ENCODE results near the gene RPS2.
"Not testable (repeated sequence)": the region's sequence is repeated elsewhere in the genome, so short reads cannot be mapped to it uniquely, and the experiment has no call there.

RPS2 gene

GRCh38 chr16:1942810-1943726, 21.6 kb downstream of the RPS2 start, which contains the start of gene MSRB1:
TSS of gene MSRB1 (minus strand) at chr16:1943199. CDS start at chr16:1943156, 43 bp downstream.
- peak; percentile 97 to 100 (median 100) for DNase-seq (ENCODE audit: low read depth in 4 of 4, low spot score in 1 of 4)

DNA sequence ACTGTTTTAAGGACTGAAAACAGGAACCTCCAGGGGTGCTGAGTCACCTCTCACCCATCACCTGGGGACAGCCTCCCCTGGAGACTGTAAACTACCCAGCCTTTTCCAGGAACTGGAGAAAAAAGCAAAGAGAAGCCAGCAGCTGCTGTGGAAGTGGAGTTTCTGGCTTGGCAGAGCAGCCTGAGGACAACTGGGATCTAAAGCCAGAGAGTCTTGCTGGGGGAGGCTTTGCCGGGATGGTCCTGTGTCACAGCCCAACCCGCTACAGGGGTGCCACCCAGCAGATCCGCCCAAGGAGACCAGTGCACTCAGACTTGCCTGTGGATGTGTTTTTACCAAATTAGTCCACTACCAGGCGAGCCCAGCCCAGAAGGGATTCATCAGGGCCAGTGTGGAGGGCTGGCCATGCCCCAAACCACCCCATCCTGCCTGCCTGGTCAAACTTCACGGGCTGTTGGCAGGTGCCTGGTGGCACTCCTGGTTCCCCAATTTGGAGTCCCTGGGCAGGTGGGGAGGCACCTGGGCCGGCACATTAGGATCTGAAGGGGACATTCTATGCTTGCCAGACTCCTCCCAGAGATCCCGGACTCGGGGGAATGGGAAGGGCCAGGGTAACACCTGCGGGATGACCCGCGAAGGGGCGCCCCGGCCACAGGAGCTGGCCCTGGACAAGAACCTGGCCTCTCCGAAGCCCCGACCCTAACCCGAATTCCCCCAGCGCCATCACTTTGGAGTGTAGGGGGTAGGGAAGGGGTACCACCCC, 22.4 kb downstream of the RPS2 start:
- no peak for DNase-seq (ENCODE audit: low read depth in 4 of 4, low spot score in 1 of 4)

- DNase-seq (ENCODE audit: low read depth in 4 of 4, low spot score in 1 of 4), result no peak
These were observed 23.2 kb downstream of the RPS2 start for GRCh38 chr16:1941162-1942046.

DNA sequence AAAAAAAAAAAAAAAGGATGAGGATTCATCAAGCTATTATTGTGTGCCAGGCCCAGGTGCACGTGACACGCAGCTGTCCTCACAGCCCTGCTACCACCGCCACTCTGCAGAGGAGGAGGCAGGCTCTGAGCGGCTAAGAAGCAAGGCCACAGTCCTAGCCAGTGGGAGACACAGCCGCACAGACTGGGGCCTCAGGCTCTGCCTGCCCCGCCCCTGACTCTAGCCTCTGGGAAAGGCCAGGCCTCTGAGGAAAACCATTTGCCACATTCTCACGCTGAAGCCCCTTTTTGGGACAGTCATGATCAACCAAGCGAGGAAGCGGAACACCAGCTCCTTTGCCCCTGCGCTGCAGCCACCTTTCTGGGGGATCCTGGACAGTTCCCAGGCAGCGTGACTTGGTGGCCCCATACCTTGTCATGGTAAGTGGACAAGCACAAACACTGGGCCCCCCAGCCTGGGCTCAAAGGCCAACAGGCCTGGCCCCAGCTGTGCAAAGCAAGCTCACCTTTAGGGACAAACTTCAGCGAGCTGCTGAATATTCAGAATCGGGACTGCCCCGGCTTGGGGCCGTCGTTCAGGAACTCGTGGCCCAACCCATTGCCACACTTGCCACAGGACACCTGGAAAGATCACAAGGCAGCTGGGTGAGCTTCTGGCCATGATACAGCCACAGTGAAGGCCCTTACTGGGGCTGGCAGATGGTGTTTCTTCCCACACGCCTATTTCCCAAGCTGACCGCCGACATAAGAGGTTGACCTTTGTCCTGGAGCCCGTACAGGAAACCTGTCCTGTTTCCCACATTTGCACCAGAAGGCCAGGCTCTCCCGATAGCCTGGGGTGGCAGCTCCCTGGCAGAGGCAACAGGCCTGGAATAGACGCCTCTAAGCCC, 24.1 kb downstream of the RPS2 start:
- no peak for DNase-seq (ENCODE audit: low read depth in 4 of 4, low spot score in 1 of 4)

- DNase-seq (ENCODE audit: low read depth in 4 of 4, low spot score in 1 of 4), result not testable (repeated sequence)
These were observed 24.8 kb downstream of the RPS2 start for GRCh38 chr16:1939833-1940232.

DNA sequence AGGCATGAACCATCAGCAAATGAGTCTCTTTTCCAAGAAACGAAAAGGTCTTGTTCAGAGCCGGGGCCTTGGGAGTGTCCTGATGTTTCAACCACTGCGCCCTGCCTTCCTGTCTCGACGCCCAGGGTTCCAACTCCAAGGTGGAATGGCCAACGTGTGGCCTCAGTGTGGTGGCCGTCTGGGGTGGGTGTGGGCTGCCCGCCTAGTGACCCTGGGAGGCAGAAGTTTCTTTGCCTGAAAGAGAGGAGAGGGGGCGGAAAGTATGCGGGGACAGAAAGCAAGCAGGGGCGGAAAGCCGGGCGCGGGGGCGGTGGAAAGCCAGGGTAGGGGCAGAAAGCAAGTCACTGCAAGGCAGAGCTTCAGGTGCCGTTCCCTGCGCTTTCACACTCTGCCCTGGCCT, 25.7 kb downstream of the RPS2 start:
- no peak for DNase-seq (ENCODE audit: low read depth in 4 of 4, low spot score in 1 of 4)

DNA sequence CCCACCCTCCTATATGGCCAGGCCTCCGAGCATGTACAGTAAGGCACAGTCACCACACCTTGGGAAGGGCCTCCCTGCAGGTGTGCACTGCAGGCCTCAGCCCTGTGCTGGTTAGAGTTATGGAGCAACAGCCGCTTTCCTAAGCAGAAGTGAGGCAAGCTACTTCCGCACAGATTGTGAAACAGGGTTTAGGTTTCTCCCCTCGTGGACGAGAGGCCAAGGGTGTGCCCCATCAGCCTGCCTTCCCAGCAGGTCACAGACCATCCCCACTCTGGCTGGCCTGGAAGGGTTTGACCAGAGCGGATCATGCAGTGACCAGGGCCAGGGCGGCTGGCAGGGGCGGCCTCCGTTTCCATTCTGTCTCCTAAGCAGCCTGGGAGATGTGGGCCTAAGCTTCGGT, 26.3 kb downstream of the RPS2 start:
- DNase-seq (ENCODE audit: low read depth in 4 of 4, low spot score in 1 of 4), result no peak

DNA sequence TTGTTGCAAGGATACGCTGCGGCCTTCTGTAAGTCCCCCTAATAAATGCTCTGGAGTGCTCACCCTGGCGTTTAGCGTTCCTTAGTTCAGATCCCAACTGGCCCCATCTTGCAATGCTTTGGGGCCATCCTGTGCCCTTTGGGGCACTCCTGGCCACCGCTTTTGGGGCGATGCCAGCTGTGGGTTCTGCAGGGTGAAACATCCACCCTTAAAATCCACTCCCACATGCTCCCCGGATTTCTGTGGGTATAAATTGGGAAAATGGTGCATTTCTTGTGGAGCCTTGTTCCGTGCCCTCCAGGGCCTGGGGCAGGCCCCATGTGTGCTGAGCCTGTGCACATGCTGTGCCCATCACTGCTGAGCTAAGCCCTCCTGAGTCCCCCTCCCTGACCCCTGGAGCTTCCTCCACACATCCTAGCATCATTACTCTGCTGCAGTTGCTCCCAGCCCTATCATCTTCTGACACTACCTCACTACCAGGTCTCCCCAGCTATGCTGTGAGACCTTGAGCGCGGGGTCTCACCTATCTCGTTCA, 27.6 kb downstream of the RPS2 start:
- no peak for DNase-seq (ENCODE audit: low read depth in 4 of 4, low spot score in 1 of 4)

DNA sequence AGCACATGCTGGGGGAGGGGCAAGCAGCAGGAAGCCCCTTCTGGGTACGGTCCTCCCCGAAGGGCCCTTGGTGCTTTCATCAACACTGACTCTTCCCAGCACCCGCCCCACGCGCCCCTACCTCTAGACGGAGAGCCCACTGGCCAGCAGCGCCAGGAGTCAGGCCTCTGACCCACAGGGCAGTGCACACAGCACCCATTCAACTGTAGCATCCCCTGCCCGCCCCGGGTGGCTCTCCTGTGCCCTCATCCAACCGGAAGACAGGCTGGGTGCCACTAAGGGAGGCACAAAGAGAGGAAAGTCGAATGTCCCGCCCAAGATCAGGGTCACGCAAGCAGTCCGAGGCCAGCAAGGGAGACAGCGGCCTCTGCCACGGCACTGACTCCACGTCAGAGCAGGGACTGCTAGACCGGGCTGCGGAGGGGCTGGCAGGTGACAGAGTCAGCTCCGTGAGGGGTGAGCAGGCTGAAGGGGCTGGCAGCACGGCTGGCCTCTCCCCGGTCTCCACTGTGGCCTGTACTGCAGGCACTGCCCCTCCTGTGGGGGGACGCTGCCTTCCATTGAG, 31.4 kb downstream of the RPS2 start:
- DNase-seq (ENCODE audit: low read depth in 4 of 4, low spot score in 1 of 4), result no peak

- no peak for DNase-seq (ENCODE audit: low read depth in 4 of 4, low spot score in 1 of 4)
These were observed 32.3 kb downstream of the RPS2 start for GRCh38 chr16:1932050-1933028.

DNA sequence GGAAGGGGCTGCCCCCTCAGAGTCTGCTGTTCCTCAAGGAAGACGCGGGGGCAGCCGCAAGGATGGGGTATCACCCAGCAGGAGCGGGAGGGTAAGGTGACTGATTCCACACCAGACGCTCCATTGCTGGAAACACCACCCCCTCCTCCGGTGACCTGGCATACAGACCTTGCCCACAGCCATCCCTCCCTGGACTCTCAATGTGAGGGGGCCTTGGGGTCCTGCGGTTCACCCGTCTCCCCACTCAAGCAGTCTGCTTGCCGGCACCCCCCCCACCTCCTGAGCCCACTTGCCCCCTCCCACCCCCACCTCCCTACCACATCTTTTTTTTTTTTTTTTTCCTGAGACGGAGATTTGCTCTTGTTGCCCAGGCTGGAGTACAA, 34.3 kb downstream of the RPS2 start:
- no peak for DNase-seq (ENCODE audit: low read depth in 4 of 4, low spot score in 1 of 4)

DNA sequence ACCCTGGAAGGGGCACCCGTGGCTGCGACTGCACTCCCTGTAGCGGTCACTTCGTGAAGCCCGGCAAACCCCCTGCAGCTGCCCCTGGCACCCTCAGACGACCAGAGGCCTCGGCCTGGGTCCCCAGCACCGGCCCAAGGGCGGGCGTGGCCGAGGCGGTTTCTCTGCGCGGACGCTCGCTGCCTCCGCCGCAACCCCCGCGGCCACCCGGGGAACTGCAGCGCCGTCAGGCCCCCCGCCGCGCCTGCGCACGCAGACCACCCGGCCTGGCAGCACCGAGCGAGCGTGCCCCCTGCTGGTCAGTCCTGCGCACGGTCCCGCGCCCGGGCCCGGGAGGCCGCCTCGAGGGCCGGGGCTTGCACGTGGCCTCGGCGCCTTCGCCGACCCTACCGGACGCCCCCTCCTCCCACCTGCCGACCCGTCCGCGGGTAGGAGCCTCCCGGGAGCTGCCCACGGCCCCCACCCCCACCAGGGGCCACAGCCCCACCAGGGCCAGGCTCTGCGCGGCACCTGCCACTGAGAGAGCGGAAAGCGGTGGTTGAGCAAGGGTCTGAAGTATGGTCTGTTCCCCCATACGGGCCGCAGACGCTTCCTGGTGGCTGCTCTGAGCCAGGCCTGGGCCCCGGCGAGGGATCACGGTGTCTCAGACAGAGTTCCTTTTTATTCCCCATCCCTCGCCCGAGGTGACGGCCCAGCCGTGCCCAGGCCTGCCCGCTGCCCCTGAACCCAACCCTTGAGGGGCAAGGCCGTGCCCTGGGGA, 34.9 kb downstream of the RPS2 start:
- peak; percentile 88 to 97 (median 92) for DNase-seq (ENCODE audit: low read depth in 4 of 4, low spot score in 1 of 4)

- no peak for DNase-seq (ENCODE audit: low read depth in 4 of 4, low spot score in 1 of 4)
These were observed 35.5 kb downstream of the RPS2 start for GRCh38 chr16:1929105-1929504.

GRCh38 chr16:1926271-1926670, 38.4 kb downstream of the RPS2 start:
- DNase-seq (ENCODE audit: low read depth in 4 of 4, low spot score in 1 of 4), result no peak

DNA sequence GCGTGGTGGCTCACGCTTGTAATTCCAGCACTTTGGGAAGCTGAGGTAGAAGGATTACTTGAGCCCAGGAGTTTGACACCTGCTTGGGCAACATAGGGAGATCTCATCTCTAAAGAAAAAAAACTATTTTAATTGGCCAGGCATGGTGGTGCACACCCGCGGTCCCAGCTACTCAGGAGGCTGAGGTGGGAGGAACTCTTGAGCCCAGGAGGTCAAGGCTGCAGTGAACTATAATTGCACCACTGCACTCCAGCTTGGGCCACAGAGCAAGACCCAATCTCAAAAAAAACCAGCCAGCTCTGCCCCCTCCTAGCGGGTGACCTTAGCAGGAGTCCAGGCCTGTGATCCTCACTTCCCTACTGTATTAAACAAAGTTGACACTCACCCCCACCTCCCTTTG, 40.5 kb downstream of the RPS2 start:
- no peak for DNase-seq (ENCODE audit: low read depth in 4 of 4, low spot score in 1 of 4)

DNA sequence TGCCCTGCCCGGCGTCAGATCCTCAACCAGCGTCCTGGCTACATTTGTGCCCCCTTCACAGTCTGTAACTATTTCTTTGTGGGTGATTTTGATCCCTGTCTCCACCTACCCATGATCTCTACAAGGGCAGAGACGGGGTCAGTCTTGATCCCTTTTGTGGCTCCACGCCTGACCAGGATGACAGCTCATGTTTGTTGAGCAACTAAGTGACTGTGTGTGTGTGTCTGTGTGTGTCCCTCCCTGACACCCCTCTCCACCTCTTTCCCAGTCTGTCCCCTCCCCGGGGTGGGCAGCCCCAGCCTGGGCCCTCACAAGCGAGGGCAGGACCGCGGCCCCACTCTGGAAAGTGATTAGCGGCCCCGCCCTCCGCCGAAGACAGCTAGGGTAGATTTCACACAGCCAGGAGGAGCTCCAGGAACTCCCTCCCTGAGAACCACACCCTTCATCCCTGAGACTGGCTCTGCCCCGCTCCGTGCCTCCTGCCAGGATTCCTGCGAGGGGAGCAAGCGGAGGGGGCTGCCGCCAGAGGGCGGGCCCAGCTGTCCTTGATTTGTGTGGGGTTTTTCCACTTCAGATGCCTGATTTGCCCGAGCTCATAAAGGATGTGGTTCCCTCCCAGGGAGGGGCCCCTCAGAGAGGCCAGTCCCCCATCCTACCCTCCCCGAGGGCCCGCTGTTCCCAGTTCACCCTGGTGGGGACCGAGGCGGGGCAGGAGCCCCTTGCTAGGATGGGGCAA, 41.2 kb downstream of the RPS2 start:
- no peak for DNase-seq (ENCODE audit: low read depth in 4 of 4, low spot score in 1 of 4)

DNA sequence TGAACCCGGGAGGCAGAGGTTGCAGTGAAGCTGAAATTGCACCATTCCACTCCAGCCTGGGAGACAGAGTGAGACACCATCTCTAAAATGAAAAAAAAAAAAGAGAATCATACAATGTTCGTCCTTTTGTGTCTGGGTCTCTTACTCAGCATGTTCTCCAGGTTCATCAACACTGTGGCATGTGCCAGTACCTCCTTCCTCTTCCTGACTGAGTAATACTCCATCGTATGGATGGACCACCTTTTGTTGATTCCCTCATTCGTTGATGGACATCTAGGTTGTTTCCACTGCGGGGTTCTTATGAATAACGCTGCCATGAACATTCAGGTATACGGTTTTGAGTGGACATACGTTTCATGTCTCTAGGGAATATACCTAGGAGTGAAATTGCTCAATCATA, 42.3 kb downstream of the RPS2 start:
- no peak for DNase-seq (ENCODE audit: low read depth in 4 of 4, low spot score in 1 of 4)

All from stimulated activated CD4-positive, alpha-beta T cell treated with anti-CD3 and anti-CD28 coated beads, Interleukin-1b, Interleukin-23, amount 100 ng/mL, for 24 hours (primary cell).